CD4-positive, alpha-beta T cell treated with Interleukin-15 for 1 hour (primary cell): Measurements from ENCODE around the gene SLC17A9.

Experiments used
- DNase-seq: peaks from one replicate; pipeline ENCODE4 v3.0.0-alpha.2; 2020

Gene SLC17A9

DNA sequence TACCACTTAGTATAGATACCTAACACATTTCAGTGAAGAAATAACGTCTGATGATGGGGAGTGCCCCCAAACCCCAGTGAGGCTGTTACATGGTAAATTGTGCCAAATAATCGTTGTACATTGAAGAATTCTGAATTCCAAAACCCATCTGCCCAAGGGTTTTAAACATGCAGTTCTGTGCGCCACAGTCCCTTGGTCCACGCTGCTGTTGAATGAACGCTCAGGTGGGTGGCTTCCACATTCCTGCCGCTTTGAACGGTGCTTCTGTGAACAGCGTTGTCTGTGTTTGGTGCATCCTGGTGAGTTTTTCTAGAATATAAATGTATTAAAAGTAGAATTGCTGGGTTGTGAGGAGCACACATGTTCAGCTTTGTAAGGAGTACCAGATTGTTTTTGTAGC lies 11.6 kb upstream of the SLC17A9 start:
- DNase-seq: no peak

DNA sequence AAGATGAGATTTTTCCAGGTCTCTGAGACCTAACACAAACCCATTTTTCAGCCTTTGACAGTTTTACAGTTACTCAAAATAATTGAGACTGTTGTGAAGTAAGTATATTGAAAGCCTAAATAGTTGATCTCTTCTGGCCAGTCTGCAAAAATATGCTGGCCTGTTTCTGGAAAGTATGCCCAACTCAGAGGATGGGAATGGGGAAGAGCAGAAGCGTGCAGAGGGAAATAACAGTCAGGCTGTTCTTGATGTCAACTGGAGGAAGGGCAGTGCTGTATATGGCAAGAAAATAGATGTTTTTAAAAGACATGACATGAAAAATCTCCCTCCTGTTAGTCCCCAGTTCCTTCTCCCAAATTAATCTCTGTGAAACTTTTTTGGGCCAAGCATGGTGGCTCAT lies 10.7 kb upstream of the SLC17A9 start:
- DNase-seq: no peak

DNA sequence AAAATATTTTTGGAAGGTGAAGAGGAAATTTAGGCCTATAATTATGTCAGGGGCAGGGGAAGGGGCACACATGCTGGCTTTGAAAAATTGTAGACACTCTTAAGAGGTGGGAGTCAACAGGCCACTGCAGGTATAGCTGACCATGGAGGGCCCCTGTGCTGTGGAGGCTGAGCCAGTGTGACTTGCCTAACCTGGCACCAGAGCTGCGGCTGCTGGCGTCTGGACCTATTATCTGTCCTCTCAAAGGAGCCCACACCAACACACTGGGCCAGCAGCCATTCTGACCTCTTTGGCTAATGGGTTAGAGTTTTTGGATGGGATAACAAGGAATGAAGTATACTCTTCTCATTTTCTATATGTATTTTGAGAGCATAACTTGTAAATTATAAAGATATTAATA lies 10.1 kb upstream of the SLC17A9 start:
- DNase-seq: no peak

DNA sequence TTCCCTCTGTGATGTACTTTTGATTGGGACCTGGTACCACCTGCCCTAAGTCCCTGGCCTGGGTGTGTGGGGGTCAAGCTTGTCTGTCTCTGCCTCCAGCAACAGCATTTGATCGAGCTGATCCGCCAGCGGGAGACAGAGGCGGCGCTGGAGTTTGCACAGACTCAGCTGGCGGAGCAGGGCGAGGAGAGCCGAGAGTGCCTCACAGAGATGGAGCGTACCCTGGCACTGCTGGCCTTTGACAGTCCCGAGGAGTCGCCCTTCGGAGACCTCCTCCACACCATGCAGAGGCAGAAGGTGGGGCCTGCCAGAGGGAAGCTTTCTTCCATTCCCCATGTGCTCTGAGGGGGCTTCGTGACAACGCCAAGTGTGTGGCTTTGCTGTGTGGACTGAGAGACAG lies 9.1 kb upstream of the SLC17A9 start:
- no peak for DNase-seq

GRCh38 chr20:62944184-62944583 lies 8.3 kb upstream of the SLC17A9 start:
- DNase-seq: no peak

DNA sequence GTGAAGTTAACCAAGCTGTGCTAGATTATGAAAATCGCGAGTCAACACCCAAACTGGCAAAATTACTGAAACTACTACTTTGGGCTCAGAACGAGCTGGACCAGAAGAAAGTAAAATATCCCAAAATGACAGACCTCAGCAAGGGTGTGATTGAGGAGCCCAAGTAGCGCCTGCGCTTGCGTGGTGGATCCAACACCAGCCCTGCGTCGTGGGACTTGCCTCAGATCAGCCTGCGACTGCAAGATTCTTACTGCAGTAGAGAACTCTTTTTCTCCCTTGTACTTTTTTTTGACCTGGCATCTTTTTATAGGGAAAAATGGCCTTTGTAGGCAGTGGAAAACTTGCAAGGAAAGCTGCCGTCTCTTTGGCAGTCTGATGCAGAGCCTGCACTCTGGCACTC lies 7.8 kb upstream of the SLC17A9 start:
- DNase-seq: no peak

- DNase-seq: no peak
Measured at GRCh38 chr20:62945771-62946339, 6.7 kb upstream of the SLC17A9 start.

GRCh38 chr20:62946918-62947317 lies 5.6 kb upstream of the SLC17A9 start:
- DNase-seq: no peak

DNA sequence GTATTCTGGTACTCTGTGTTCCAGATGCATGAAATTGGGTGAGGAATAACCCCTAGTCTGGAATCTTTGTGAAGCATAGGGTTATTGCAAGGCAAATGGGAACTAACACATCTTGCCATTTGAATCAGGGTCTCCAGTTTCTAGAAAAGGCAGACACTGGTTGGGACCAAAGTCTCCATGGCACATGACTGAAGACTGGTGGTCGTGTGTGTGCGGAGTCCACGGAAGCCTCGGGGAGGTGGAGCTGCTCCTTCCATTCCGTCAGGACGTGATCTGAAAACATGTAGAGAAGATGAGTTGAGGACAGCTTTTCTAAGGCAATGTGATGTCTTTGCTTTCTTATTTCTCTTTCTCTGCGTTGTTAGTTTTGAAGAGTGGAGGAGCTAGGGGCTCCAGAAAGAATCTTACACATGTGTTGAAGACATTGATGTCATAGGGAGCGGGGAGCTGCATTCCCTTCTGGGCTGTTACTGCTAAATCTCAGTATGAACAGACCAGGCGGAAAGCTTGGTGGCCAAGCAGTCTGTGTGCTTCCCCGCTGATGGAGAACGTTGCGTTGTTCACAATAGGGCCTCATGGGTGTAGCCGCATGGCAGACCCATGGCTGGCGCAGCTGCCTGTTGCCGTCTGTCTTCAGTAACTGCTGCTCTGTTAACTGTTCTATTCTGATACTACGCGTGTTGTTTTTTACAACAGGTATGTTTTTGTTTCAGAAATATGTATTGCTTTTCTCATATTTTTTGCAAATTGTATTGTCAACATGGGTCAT lies 4.8 kb upstream of the SLC17A9 start:
- DNase-seq: no peak

DNA sequence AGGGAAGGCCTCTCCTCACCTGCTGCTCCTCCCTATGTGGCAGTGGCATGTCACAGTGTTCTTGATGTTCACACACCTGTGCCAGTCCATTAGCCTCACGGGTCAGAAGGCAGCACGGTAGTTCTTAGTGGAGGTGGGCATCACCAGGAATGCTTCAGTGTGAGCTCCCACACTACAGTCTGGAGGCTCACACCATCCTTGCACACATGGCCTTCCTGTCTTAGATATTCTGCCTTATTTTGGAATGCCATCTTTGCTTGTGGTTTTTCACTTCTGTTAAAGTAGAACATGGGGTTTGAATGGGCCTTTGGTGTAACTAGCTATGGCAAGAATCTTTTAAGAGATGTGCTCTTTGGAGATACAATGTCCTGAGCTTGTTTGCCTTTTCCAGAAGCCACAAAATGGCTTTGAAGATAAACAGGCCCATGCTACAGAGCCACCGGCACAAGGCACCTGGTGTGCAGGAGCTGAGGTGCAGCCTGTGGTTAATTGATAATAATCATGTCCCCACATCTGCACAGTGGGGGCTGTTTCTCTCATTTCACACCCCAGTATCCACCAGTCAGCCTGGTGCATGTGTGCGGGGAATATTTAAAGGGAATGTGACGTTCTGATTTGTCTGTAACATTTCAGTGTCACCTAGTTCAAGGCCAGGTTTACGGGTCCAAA lies 3.2 kb upstream of the SLC17A9 start:
- DNase-seq: no peak

- DNase-seq: no peak
Measured at GRCh38 chr20:62949962-62950361, 2.5 kb upstream of the SLC17A9 start.

- DNase-seq: no peak
Measured at GRCh38 chr20:62950741-62951140, 1.8 kb upstream of the SLC17A9 start.

DNA sequence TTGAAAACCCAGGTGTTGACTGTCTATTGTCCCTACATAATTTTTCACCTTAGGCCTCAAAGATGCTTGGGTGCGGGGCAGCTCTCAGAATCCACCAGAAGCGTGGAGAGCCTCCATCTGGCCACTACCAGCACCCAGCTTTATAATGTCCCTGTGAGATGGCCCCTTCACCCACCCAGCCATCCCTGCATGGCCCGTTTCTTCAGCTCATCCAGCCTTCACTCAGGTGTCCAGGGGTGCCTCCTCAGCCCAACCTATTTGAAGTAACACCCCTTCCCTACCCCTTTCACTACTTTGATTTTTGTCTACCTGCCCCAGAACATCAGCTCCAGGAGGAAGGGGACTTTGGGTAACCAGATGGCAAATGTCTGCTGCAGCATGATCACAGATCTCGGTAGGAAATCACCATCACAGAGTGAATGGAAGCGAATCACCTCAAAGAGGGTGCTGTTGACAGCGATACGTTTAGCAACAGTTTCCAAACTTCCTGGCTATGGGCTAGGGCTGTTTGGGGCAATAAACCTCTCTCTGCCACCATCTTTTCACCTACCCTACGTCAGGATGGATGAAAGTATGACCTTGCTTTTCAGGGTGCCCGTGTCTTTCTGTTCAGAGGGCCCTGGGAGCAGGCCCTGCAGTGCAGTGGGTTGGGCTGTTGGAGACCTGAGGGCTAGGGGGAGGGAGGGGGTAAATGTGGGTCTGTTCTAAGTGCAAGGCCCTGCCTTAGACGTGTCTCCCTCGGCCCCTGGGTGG lies 1.2 kb upstream of the SLC17A9 start:
- no peak for DNase-seq

- DNase-seq: no peak
Measured at GRCh38 chr20:62951896-62952372, 575 bp upstream of the SLC17A9 start.

DNA sequence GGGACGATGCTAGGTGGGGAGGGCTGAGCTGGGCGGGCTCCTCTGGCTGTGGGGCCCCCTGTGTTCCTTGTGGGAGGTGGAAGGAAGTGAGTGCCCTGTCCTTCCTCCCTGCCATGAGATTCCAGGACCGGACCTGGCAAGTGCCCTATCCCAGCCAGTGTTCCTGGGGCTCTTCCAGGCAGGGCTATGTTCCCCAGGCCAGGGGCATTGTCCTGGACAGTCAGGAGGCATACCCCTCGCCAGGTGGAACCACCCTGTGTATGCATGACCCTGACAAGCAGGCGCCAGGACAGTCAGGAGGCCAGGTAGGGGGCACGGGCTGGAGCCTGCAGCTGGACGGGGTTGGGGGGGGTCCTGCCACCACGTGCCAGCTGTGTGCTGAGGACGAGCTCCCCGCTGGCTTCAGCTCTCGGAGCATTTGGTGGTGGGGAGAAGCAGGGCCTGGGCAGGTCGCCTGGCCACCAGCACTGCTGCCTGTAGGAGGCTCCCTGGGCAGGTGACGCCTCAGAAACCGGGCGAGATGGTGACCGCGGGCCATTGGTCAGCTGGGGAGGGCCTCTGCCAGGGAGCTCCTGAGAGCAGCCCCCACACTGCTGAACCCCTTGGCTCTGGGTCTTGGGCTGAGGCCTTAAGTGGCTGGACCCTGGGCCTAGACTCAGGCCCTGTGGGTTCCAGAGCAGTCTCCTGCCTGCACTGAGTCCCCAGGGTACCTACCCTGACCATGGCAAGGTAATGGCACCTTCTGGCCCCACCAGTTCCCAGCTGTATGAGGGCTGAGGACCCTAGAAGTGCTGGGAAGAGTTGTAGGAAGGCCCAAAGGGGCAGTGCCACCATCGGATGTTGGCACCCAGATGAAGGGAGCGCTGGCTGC lies 694 bp downstream of the SLC17A9 start:
- DNase-seq: no peak

DNA sequence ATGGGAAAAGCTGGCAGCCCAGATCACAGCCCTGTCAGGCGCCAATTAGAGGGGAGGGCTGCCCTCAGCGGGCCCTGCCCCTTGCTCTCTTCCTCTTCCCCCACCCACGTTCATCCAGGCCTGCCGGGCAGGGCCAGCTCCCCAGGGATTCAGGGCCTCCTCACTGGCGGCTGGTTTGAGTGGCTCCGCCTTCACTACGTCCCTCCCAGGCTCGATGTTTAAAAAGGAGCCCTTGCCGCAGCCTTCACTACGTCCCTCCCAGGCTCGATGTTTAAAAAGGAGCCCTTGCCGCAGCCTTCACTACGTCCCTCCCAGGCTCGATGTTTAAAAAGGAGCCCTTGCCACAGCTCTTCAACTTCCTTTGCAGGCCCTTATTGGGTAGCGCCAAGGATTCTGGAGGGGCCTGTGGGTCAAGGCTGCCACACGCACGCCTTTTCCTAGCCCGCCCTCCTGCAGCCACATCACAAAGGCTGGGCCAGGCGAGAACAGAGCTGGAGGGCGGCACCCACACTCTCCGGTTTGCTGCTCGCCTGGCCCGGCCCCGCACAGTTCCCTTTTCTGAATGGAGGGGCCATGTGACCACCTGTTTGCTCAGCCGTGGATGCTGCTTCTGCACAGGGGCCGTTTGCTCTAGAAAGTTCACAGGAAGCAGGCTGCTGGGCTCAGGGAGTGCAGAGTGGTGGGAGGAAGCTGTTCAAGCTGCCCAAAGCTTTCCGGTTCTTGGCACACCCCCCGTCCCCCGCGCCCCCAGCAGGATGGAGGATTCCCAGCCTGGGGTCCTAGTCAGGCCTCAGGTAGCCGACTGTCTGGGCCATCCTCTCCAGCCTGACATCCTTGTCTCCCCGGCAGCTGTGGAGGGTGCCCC lies 1.6 kb downstream of the SLC17A9 start:
- DNase-seq: peak; percentile 85

GRCh38 chr20:62955519-62956386 lies 3.2 kb downstream of the SLC17A9 start:
- DNase-seq: no peak

DNA sequence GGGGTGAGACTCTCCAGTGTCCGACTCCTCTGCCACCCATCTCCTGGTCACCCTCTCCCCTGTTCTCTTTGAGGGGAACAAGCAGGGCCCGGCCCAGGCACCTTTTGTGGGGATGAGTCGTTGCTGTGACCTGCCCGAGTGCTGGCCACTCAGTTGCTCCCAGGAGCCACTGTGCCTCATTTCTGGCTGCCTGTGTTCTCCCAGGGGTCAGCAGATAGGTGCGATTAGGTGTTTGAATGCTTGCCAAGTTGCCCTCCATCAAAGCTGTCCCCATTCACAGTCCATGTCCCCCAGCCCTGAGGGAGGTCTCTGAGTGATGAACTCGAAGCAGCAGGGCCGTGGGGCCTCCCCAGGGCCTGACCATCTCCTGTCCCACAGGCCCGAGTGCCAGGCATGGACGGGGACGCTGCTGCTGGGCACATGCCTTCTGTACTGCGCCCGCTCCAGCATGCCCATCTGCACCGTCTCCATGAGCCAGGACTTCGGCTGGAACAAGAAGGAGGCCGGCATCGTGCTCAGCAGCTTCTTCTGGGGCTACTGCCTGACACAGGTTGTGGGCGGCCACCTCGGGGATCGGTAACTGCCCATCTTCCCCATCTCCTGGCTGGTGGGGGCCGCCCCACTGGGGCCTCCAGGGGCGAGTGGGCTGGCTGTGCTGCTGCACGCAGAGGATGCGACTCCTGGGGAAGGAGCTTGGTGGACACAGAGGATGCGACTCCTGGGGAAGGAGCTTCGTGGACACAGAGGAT lies 4.1 kb downstream of the SLC17A9 start:
- no peak for DNase-seq
